ENCODE measurements around the gene NFE2L2.

NFE2L2 gene

GRCh38 chr2:177303939-177304338, 39.4 kb upstream of the NFE2L2 start:
- in situ Hi-C loops (cut with HindIII; ENCODE audit: low pct_ligation_motif_present, low sequenced_read_pairs) = no loop called here
- no peaks in the 10 kb centered on the region for H3K27me3 ChIP-seq (replicated peaks)
- no peak for DNase-seq

DNA sequence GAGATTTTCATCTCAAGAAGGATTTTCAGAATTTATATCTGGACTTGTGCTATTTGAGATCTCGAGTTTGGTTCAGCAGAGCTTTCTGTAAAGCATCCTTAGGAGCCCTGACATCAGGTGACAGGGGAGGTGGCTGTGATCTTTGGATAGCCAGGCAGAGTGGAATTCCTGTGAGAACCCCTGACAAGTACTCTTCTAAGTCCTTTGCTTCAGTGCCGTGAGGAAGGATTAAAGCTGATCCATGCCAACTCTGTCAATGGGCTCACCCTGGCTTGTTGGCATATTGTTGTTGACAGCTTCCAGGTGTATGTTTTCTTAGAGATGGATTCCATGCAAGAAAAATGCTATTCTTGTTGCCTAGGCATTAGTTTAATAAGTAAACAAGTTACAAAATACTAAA, 38.0 kb upstream of the NFE2L2 start:
- no peaks in the 10 kb centered on the region for H3K27me3 ChIP-seq (replicated peaks)
- TF ChIP-seq, protein P1, sequence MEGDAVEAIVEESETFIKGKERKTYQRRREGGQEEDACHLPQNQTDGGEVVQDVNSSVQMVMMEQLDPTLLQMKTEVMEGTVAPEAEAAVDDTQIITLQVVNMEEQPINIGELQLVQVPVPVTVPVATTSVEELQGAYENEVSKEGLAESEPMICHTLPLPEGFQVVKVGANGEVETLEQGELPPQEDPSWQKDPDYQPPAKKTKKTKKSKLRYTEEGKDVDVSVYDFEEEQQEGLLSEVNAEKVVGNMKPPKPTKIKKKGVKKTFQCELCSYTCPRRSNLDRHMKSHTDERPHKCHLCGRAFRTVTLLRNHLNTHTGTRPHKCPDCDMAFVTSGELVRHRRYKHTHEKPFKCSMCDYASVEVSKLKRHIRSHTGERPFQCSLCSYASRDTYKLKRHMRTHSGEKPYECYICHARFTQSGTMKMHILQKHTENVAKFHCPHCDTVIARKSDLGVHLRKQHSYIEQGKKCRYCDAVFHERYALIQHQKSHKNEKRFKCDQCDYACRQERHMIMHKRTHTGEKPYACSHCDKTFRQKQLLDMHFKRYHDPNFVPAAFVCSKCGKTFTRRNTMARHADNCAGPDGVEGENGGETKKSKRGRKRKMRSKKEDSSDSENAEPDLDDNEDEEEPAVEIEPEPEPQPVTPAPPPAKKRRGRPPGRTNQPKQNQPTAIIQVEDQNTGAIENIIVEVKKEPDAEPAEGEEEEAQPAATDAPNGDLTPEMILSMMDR (IDR thresholded peaks at IDR 0.05; ENCODE audit: low read depth, low read length, missing control alignments) = no peak
- in situ Hi-C loops (cut with HindIII; ENCODE audit: low pct_ligation_motif_present, low sequenced_read_pairs) = no loop called here

More at GRCh38 chr2:177303939-177304338, 39.4 kb upstream of the NFE2L2 start:
- Histone ChIP-seq H3K27ac (no peak overlapping the region), H3K4me3 (ENCODE audit: low read depth, low read length) (no peak overlapping the region), H3K36me3 (replicated peaks) (no peaks in the 10 kb centered on the region)
- TF ChIP-seq, protein P1 (IDR thresholded peaks at IDR 0.05; ENCODE audit: low read depth, low read length, missing control alignments) = no peak

DNA sequence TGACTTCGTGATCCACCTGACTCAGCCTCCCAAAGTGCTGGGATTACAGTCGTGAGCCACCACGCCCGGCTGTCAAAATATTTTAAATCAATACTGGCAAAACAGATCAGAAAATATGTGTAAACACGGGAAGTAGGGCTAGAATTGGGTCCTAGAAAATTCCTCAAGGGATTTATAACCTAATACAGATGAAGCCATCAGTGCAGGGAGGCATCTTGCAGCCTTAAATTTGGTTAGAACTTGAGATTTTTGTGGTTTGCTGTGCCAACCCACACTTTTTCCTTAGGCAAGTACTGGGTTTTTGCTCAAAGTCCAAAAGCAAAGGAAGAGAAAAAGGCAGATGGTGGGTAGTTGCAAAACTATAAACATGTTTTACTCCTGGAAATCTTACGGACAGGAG, 33.7 kb upstream of the NFE2L2 start:
- DNase-seq = no peak
- no peak overlapping the region for H3K27ac ChIP-seq
- no peaks in the 10 kb centered on the region for H3K36me3 ChIP-seq (replicated peaks)
- in situ Hi-C loops (cut with HindIII; ENCODE audit: low pct_ligation_motif_present, low sequenced_read_pairs) = no loop called here
- TF ChIP-seq, protein P1 (IDR thresholded peaks at IDR 0.05; ENCODE audit: low read depth, low read length, missing control alignments) = no peak
- no peaks in the 10 kb centered on the region for H3K27me3 ChIP-seq (replicated peaks)
- H3K4me3 ChIP-seq (ENCODE audit: low read depth, low read length) = no peak overlapping the region

More for the DNA sequence above, 38.0 kb upstream of the NFE2L2 start:
- Histone ChIP-seq H3K4me3 (ENCODE audit: low read depth, low read length) (no peak overlapping the region), H3K27ac (no peak overlapping the region), H3K36me3 (replicated peaks) (no peaks in the 10 kb centered on the region)
- no peak for DNase-seq

GRCh38 chr2:177296040-177296439, 31.5 kb upstream of the NFE2L2 start:
- no peak for DNase-seq
- H3K27me3 ChIP-seq (replicated peaks) = no peaks in the 10 kb centered on the region
- no peak overlapping the region for H3K27ac ChIP-seq
- TF ChIP-seq, protein P1 (IDR thresholded peaks at IDR 0.05; ENCODE audit: low read depth, low read length, missing control alignments) = peak; percentile 16
- no peaks in the 10 kb centered on the region for H3K36me3 ChIP-seq (replicated peaks)
- H3K4me3 ChIP-seq (ENCODE audit: low read depth, low read length) = no peak overlapping the region
- in situ Hi-C loops (cut with HindIII; ENCODE audit: low pct_ligation_motif_present, low sequenced_read_pairs) = no loop called here

- Histone ChIP-seq H3K27me3 (replicated peaks) (no peaks in the 10 kb centered on the region), H3K4me3 (ENCODE audit: low read depth, low read length) (no peak overlapping the region), H3K27ac (no peak overlapping the region), H3K36me3 (replicated peaks) (no peaks in the 10 kb centered on the region)
- DNase-seq = no peak
- TF ChIP-seq, protein P1 (IDR thresholded peaks at IDR 0.05; ENCODE audit: low read depth, low read length, missing control alignments) = no peak
- in situ Hi-C loops (cut with HindIII; ENCODE audit: low pct_ligation_motif_present, low sequenced_read_pairs) = no loop called here
Observed at GRCh38 chr2:177295484-177295883, 31.0 kb upstream of the NFE2L2 start.

DNA sequence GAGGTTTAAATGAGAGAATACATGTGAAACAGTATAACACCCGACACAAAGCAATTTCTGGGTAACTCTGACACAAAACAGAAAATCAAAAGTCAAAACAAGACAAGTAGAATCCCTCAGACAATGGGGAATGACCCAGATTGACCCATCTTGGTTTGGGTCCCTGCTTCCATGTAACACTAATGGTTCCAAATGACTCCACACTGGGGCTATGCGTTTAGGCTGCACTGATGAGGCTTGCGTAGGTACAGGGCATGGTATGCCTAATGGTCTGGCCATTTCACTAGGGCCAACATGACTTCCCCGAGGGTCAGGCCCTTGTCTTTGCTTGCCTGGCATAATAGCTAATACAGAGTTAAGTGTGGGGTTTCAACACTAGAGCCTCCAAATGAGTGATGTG, 27.2 kb upstream of the NFE2L2 start:
- no peak for DNase-seq
- H3K27ac ChIP-seq = no peak overlapping the region
- TF ChIP-seq, protein P1 (IDR thresholded peaks at IDR 0.05; ENCODE audit: low read depth, low read length, missing control alignments) = no peak
- H3K27me3 ChIP-seq (replicated peaks) = no peaks in the 10 kb centered on the region
- no peak overlapping the region for H3K4me3 ChIP-seq (ENCODE audit: low read depth, low read length)
- in situ Hi-C loops (cut with HindIII; ENCODE audit: low pct_ligation_motif_present, low sequenced_read_pairs) = no loop called here
- no peaks in the 10 kb centered on the region for H3K36me3 ChIP-seq (replicated peaks)
